ENCODE data around the gene IL18.

GRCh38 chr11:112114460-112114859, 49.4 kb downstream of the IL18 start:
- TF ChIP-seq POLR2AphosphoS5 (IDR thresholded peaks at IDR 0.05; ENCODE audit: low read depth): no peak
- no peak for TF ChIP-seq ETS1 (IDR thresholded peaks at IDR 0.05)
- TF ChIP-seq CTCF (conservative IDR thresholded peaks at IDR 0.05; ENCODE audit: low read depth in 2 of 2): no peak
- no peak for TF ChIP-seq EZH2 (IDR thresholded peaks at IDR 0.05; ENCODE audit: low read depth, unreplicated experiment)
- TF ChIP-seq REST (IDR thresholded peaks at IDR 0.05; ENCODE audit: unreplicated experiment): no peak
- TF ChIP-seq JUNB (IDR thresholded peaks at IDR 0.05; ENCODE audit: unreplicated experiment): no peak
- no peak for TF ChIP-seq EZH2phosphoT487 (IDR thresholded peaks at IDR 0.05; ENCODE audit: unreplicated experiment)

Measured in GM23338 (cell line).